ENCODE data around the gene MBD5.

Gene MBD5

DNA sequence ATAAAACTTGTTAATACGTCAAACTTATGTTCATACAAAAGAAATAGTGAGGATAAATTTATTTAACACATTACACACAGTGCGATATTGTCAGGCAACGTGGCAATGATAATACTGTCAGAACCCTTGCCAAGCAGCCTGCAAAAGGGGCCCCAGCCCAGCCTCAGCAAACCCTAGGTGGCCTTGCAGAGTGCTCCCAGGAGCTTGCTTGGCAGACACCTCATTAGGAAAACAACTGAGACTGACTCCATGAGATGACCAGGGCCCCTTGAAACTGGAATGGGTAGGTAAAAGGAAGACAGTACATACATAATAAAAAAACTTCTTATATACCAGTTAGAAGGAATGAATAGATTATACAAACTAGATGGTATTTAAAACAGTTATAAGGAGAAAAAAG lies 487.1 kb downstream of the MBD5 start:
- TF ChIP-seq, protein P1, sequence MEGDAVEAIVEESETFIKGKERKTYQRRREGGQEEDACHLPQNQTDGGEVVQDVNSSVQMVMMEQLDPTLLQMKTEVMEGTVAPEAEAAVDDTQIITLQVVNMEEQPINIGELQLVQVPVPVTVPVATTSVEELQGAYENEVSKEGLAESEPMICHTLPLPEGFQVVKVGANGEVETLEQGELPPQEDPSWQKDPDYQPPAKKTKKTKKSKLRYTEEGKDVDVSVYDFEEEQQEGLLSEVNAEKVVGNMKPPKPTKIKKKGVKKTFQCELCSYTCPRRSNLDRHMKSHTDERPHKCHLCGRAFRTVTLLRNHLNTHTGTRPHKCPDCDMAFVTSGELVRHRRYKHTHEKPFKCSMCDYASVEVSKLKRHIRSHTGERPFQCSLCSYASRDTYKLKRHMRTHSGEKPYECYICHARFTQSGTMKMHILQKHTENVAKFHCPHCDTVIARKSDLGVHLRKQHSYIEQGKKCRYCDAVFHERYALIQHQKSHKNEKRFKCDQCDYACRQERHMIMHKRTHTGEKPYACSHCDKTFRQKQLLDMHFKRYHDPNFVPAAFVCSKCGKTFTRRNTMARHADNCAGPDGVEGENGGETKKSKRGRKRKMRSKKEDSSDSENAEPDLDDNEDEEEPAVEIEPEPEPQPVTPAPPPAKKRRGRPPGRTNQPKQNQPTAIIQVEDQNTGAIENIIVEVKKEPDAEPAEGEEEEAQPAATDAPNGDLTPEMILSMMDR (IDR thresholded peaks at IDR 0.05; ENCODE audit: extremely low read depth, missing control alignments) = no peak
- DNase-seq (ENCODE audit: low spot score) = no peak

DNA sequence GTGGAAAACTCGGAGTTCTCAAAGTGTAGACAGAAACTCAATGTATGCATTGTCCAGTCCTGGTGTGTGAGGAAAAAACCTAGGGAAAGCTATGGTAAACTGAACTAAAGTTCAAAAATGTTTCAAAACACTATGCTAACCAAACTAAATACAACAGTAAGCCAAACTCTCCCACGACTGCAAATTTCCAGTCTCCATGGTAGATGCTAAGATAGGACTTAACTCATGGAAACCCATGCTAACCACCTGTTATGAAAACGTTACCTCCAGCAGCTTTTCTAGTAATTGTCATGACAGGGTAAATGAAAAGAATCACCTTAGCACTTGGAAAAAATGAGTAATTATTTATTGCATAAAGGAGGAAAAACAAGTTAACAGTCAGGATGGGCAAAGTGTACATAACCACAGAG lies 488.0 kb downstream of the MBD5 start:
- TF ChIP-seq, protein P1 (IDR thresholded peaks at IDR 0.05; ENCODE audit: extremely low read depth, missing control alignments) = no peak
- no peak for DNase-seq (ENCODE audit: low spot score)

DNA sequence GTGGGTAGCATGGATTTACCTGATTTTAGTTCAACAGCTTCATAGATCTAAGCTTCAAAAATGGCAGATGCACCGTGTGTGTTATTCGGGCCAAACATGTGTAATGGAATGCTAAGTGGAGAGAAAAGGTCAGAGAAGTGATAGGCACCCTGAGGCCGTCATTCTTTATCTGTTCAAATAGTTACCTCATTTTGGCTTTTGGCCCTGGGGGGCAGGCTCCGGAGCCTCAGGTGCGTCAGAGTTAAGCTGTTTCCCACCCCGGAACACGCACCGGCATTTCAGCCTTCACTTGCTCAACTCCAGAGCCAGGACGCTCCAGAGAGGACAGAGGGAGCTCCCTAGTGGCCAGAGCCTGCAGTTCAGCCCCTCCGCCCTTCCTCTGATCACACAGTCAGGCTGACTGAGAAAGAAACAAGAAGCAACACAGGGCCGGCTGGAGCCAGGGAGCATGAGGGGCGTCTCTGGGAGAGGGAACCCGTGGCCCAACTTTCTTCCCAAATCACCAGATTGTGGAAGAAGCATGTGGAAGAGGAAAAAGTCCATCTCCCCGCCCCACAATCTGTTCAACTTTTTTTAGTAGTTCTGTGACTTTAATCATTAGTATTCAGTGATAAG lies 488.5 kb downstream of the MBD5 start:
- TF ChIP-seq, protein P1 (IDR thresholded peaks at IDR 0.05; ENCODE audit: extremely low read depth, missing control alignments) = peak; percentile 94
- peak; percentile 84 for DNase-seq (ENCODE audit: low spot score)

DNA sequence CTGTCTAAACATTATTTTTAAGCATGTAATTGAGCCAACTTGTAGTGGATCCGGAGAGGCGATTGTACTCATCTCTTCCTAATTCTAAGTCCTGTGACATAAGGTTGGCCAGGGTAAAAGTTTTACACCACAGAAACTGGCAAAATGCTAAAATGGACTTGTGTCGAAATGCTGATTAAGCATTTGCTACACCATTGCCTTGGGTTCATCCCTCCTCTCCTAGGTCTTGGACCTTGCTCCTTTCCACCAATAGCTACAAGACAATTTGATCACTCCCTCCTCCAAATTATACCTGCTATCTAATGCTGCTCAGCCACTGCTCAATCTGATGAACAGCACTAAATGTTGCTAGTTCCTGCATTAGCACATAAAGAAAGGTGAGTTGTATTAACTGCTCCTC lies 491.0 kb downstream of the MBD5 start:
- no peak for DNase-seq (ENCODE audit: low spot score)
- TF ChIP-seq, protein P1 (IDR thresholded peaks at IDR 0.05; ENCODE audit: extremely low read depth, missing control alignments) = no peak

DNA sequence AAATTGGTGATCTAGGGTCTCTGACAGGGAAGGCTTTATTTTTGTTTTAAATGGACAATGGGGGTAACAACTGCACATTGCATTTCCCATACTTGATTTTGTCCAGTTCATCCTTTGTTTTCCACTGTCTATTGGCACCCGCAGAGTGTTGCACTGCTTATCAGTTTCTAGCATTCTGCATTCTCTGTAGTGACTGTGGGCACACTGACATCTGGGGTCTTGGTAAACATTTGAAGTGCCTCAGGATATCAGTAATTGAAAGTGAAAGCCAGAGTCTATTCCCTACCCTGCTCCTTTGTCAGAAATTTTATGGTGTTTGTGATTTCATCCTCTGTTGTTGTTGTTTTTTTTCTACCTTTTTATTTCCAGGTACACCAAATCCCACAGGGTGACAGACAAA lies 491.6 kb downstream of the MBD5 start:
- no peak for DNase-seq (ENCODE audit: low spot score)
- TF ChIP-seq, protein P1 (IDR thresholded peaks at IDR 0.05; ENCODE audit: extremely low read depth, missing control alignments) = no peak

DNA sequence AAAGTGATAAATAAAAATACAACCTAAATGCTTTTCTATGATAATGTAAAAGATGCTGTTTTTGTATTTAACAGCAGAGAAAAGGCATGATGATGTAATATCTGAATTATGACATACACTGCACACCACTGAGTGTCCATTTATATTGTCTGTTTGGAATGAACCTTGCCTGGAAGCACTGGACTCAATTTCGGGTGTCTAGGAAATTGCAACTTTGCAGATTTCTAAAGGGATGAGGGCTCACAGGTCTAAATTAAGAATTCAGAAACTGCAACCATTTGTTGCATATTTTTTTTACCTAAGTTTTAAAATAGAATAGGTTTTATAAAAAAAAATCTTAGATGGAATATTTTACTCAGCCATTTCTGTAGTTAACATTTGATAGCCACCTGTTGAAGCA lies 492.5 kb downstream of the MBD5 start:
- TF ChIP-seq, protein P1 (IDR thresholded peaks at IDR 0.05; ENCODE audit: extremely low read depth, missing control alignments) = no peak
- DNase-seq (ENCODE audit: low spot score) = no peak

DNA sequence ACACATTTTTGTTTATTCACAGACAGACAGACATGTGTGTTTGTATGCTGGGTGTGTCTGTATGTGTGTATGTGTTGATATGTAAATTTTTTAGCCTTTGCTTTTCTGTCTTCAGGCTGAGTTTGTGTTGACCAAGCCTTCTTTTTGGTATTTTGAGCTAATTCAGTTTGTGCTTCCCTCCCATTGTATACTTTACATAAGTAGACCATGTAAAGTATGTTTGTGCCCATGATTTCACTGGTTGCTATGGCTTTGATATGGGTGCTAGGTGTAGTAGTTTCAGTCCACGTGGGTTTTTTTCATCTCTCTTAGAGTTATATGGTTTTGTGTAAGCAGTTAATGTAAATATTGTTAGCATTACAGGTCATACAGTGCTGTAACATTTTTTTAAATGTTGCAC lies 494.2 kb downstream of the MBD5 start:
- TF ChIP-seq, protein P1 (IDR thresholded peaks at IDR 0.05; ENCODE audit: extremely low read depth, missing control alignments) = no peak
- no peak for DNase-seq (ENCODE audit: low spot score)

Data from GM20000 (cell line).